ENCODE results near the gene CIB2. TPM values are rescaled to one million over a fixed set of nuclear protein-coding genes. Genes with fewer than 3 reads are reported as not detected.
"Not testable (repeated sequence)": the region's sequence is repeated elsewhere in the genome, so short reads cannot be mapped to it uniquely, and the experiment has no call there.

CIB2 gene
- total and polyA plus RNA-seq, 4 donors: 18.2 to 81.4 (median 46.5) TPM

DNA sequence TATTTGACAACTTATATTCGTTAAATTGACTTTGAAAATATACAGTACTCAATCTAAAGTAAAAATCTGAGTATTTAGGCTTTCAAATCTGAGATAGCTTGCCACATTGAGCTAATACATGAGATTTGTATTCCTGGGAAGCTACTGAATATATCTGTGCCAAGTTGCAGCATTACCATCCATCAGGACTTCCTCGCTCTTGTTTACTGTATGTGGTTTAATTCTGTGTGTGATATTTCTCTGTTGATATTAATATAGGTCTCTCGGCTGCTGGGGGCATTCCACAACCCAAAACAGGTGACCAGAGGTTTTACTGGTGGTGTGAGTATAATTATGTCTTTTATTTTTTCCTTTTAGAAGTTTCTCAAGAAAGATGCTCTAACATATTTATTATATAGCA, 23.7 kb upstream of the CIB2 start:
- Histone ChIP-seq H3K27ac (ENCODE audit: low read depth, low read length) (no peak overlapping the region), H3K36me3 (ENCODE audit: control insufficient read depth, insufficient read depth, low read length) (peaks cover 13% of the 10 kb centered on the region), H3K27me3 (ENCODE audit: control insufficient read depth, insufficient read depth, low read length) (no peaks in the 10 kb centered on the region), H3K4me1 (ENCODE audit: control insufficient read depth, insufficient read depth, low read length) (peaks cover 4% of the 10 kb centered on the region), H3K9me3 (ENCODE audit: control insufficient read depth, insufficient read depth, low read length) (no peaks in the 10 kb centered on the region), H3K4me3 (ENCODE audit: low read depth, low read length) (no peak overlapping the region)
- no CpG with 5 or more reads among the region's 3 CpGs for WGBS (ENCODE audit: insufficient coverage)
- no peak for DNase-seq (ENCODE audit: low read depth in 4 of 6, low spot score in 6 of 6)

DNA sequence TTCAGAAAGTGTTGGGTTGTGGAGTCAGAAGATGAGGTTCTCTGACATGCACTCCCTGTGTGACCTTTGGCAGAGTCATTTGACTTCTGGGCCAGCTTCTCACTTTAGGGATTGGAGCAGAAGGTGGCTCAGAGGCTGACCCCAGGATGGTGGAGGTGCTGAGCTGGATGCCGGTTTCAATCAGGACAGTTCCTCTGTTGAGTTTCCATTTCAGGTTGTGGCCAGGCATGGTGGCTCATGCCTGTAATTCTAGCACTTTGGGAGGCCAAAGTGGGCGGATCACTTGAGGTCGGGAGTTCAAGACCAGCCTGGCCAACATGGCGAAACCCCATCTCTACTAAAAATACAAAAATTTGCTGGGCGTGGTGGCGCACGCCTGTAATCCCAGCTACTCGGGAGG, 19.8 kb upstream of the CIB2 start:
- H3K36me3 ChIP-seq (ENCODE audit: control insufficient read depth, insufficient read depth, low read length); H3K27me3 ChIP-seq (ENCODE audit: control insufficient read depth, insufficient read depth, low read length); H3K4me3 ChIP-seq (ENCODE audit: low read depth, low read length); DNase-seq (ENCODE audit: low read depth in 4 of 6, low spot score in 6 of 6); H3K27ac ChIP-seq (ENCODE audit: low read depth, low read length); H3K9me3 ChIP-seq (ENCODE audit: control insufficient read depth, insufficient read depth, low read length): not testable (repeated sequence)
- 98% methylated on average over 7 of the region's 8 CpGs for WGBS (ENCODE audit: insufficient coverage)
- H3K4me1 ChIP-seq (ENCODE audit: control insufficient read depth, insufficient read depth, low read length): peaks cover 16% of the 10 kb centered on the region

DNA sequence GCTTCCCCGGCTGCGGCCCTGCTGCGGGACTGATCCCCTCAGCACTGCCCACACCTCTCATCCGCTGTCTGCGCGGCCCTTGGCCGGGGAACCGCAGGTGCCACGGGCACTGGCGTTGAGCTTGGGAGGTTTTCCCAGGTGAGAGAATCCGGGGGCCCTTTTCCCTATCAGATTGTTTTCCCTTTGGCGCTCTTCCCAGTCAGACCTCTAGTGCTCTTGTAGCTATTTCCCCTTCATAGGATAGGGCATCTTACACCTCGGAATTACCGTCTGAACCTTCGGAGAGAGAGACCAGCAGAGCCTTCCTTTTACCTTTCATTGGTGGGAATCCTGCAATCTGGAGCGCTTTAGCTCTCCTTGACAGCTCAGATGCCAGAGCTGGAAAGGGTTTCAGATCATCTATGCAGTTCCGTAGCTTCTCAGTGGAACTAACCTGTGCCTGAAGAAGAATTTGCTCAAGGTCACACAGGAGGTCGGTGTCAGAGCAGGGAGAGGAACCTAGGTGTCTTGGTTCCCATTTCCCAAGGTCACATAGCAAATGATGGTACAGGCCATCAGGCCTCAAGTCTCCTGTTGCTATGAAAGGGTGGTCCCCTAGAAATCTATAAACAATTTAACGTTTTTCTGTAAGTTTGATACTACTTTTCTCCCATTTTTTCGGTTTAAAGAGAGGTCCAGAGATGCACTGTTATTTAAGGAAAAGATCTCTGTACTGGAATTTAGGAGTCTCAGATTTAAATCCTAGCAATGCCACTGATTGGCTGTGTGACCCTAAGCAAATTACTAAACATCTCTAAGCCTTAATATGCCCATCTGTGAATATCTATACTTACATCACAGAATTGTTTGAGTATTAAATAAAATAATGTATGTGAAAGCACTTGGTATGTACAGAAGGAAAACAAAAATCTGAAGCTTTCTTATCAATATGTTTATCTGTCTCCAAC, 18.8 kb upstream of the CIB2 start:
- peak in 2 of 6 donors; percentile 54 to 65 for DNase-seq (ENCODE audit: low read depth in 4 of 6, low spot score in 6 of 6)
- Histone ChIP-seq H3K27ac (ENCODE audit: low read depth, low read length) (peak overlapping the region; percentile 16), H3K4me1 (ENCODE audit: control insufficient read depth, insufficient read depth, low read length) (peaks cover 16% of the 10 kb centered on the region)

DNA sequence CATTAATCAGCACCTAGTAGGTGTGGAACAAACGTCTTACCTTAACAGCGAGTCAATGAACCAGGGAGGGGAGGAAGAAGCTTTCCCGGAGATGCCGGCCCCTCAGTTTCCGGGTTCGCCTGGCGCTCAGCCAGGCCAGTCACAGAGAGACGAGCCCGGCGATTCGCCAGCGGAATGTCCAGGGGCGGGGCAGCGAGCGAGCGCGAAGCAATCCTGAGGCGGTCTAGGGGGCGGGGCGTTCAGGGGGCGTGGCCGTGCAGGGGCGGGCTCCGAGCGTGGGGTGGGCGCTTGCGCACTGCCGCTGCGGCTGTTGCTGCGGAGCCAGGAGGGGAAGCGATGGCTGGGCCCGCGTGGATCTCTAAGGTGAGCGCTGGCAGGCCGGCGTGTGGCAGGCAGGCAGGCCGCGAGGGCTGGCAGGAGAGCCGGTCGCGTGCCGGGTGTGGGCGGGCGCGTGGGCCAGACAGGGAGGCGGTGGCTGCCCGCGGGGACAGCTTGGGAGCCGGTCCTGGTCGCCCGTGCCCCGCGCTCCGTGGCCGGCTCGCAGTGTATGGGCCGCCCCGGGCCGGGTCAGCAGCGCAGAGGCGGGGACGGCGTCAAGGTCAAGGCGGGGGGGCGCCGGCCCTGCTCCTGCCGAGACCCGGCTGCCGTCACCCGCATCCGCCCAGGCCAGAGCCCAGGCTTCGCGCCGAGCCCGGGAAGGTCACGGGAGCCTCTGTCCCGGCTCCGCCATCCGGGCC, 18.0 kb upstream of the CIB2 start, which contains the start of gene IDH3A:
Gene IDH3A, plus strand, starts transcription at position 295 of the 737 bp plus-strand sequence. Its CDS starts 42 bp downstream, at position 337.
- H3K4me3 ChIP-seq (ENCODE audit: low read depth, low read length): peak within 1 kb of the TSS; percentile 61
- no peaks in the 10 kb centered on the region for H3K9me3 ChIP-seq (ENCODE audit: control insufficient read depth, insufficient read depth, low read length)
- H3K27ac ChIP-seq (ENCODE audit: low read depth, low read length): peak within 1 kb of the TSS; percentile 16
- WGBS (ENCODE audit: insufficient coverage): under 1% methylated on average over 79 of the region's 79 CpGs
- DNase-seq (ENCODE audit: low read depth in 4 of 6, low spot score in 6 of 6): peak; percentile 95 to 99 (median 98)
- H3K36me3 ChIP-seq (ENCODE audit: control insufficient read depth, insufficient read depth, low read length): no peaks in the 10 kb centered on the region
- H3K27me3 ChIP-seq (ENCODE audit: control insufficient read depth, insufficient read depth, low read length): no peaks in the 10 kb centered on the region
- H3K4me1 ChIP-seq (ENCODE audit: control insufficient read depth, insufficient read depth, low read length): peaks cover 16% of the 10 kb centered on the region

More for the DNA sequence above, 18.8 kb upstream of the CIB2 start:
- Histone ChIP-seq H3K27me3 (ENCODE audit: control insufficient read depth, insufficient read depth, low read length) (no peaks in the 10 kb centered on the region), H3K36me3 (ENCODE audit: control insufficient read depth, insufficient read depth, low read length) (no peaks in the 10 kb centered on the region), H3K9me3 (ENCODE audit: control insufficient read depth, insufficient read depth, low read length) (no peaks in the 10 kb centered on the region), H3K4me3 (ENCODE audit: low read depth, low read length) (peak overlapping the region; percentile 51)
- WGBS (ENCODE audit: insufficient coverage): 5% methylated on average over 18 of the region's 20 CpGs

DNA sequence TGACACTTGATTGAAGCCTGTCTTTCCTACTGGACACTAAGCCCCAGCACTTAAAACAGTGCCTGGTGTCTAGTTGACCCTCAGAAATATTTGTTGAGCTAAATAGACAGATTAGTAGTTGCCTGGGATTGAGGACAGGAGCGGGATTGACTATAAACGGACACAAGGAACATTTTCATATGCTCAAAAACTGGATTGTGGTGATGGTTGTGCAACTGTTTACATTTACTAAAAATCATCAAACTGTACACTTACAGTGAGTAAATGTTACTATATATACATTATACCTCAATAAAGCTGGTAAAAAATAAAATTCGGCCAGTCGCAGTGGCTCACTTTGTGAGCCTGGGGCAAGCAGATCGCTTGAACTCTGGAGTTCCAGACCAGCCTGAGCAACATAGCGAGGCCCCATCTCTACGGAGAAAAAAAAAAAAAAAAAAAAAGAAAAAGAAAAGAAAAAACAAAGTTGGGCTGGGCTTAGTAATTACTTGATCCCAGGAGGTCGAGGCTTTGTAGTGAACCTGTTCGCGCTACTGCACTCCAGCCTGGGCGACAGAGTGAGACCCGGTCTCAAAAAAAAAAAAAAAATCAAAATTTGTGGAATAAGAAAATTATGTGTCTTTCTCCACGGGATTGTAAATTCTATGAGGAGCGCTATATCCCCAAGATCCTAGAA, 17.3 kb upstream of the CIB2 start:
- 12% methylated on average over 5 of the region's 14 CpGs for WGBS (ENCODE audit: insufficient coverage)
- H3K36me3 ChIP-seq (ENCODE audit: control insufficient read depth, insufficient read depth, low read length): no peaks in the 10 kb centered on the region
- peak overlapping the region; percentile 61 for H3K4me3 ChIP-seq (ENCODE audit: low read depth, low read length)
- peak in 1 of 6 donors; percentile 10 for DNase-seq (ENCODE audit: low read depth in 4 of 6, low spot score in 6 of 6)
- H3K27me3 ChIP-seq (ENCODE audit: control insufficient read depth, insufficient read depth, low read length): no peaks in the 10 kb centered on the region
- H3K27ac ChIP-seq (ENCODE audit: low read depth, low read length): no peak overlapping the region
- peaks cover 16% of the 10 kb centered on the region for H3K4me1 ChIP-seq (ENCODE audit: control insufficient read depth, insufficient read depth, low read length)
- no peaks in the 10 kb centered on the region for H3K9me3 ChIP-seq (ENCODE audit: control insufficient read depth, insufficient read depth, low read length)

DNA sequence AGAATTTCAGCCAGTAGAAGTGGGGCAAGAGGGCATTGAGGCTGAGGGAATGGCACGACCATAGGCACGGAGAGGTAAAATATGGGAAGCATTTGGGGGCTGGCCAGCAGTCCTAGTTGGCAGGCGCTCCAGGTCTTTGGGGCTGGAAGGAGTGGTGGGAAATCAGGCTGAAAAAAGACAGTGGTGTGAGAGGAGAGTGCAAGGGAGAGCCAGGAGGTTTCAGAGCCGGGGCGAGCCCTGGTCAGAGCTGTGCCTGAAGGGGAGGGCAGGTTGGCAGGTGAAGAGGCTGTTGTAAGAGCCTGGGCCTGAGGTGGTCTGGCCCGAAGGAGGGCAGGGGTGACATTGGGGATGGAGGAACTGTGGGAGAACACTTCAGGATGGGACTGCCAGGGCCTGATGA, 16.3 kb upstream of the CIB2 start:
- Histone ChIP-seq H3K4me1 (ENCODE audit: control insufficient read depth, insufficient read depth, low read length) (peaks cover 16% of the 10 kb centered on the region), H3K4me3 (ENCODE audit: low read depth, low read length) (no peak overlapping the region), H3K9me3 (ENCODE audit: control insufficient read depth, insufficient read depth, low read length) (no peaks in the 10 kb centered on the region), H3K27ac (ENCODE audit: low read depth, low read length) (no peak overlapping the region), H3K36me3 (ENCODE audit: control insufficient read depth, insufficient read depth, low read length) (no peaks in the 10 kb centered on the region), H3K27me3 (ENCODE audit: control insufficient read depth, insufficient read depth, low read length) (no peaks in the 10 kb centered on the region)
- 68% methylated on average over 6 of the region's 6 CpGs for WGBS (ENCODE audit: insufficient coverage)
- peak in 1 of 6 donors; percentile 20 for DNase-seq (ENCODE audit: low read depth in 4 of 6, low spot score in 6 of 6)

DNA sequence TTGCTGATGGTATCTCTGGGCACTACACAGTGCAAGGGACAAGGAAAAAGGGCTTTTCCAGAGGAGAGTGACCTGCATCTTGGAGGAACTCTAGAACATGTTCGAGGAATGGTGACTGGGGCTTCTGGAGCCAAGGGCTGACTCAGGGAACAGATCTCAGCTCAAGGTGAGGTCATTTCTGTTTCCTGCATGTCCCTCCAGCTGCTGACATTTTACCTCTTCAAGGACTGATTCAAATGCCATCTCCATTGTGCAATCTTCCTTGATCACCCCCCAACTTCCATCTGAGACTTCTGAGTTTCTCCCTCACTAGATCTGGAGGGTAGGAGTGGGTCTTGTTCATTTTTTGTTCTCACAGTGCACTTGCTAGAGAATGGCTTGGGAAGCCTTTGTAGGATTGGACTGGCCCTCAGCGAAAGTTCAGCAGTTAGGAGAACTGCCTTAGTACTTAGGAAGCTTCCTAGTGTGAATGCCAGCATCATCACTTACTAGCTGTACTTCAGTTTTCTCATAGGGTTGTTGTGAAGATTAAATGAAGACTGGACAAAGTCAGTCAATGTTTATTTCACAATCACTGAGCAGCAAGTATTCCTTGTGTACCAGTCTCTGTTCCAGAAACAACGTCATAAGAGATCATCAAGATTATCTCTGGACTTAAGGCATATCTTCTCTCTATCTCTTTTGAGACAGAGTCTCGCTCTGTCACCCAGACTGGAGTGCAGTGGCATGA, 15.3 kb upstream of the CIB2 start:
- H3K4me3 ChIP-seq (ENCODE audit: low read depth, low read length): no peak overlapping the region
- no peaks in the 10 kb centered on the region for H3K27me3 ChIP-seq (ENCODE audit: control insufficient read depth, insufficient read depth, low read length)
- no peaks in the 10 kb centered on the region for H3K9me3 ChIP-seq (ENCODE audit: control insufficient read depth, insufficient read depth, low read length)
- H3K36me3 ChIP-seq (ENCODE audit: control insufficient read depth, insufficient read depth, low read length): no peaks in the 10 kb centered on the region
- DNase-seq (ENCODE audit: low read depth in 4 of 6, low spot score in 6 of 6): no peak
- peaks cover 16% of the 10 kb centered on the region for H3K4me1 ChIP-seq (ENCODE audit: control insufficient read depth, insufficient read depth, low read length)
- WGBS (ENCODE audit: insufficient coverage): 88% methylated on average over 4 of the region's 4 CpGs
- no peak overlapping the region for H3K27ac ChIP-seq (ENCODE audit: low read depth, low read length)

DNA sequence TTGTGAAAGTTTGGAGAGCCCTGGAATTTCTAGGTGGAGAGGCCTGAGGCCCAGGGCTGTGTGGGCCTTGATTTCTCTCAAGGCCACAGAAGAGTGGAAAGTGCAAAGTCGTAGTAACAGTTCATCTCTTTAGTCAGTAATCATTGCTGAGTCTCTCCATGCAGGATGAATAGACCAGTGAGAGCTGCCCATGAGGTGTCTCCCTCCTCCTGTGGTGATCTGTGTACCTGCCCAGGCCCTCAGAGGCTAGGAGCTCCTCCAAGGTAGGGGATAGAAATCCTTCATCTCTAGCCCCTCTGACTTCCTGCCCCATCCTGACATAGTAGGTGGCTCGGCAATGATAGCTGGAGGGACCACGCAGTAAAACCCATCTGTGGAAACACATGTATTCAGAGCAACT, 11.1 kb upstream of the CIB2 start:
- 100% methylated on average over 2 of the region's 3 CpGs for WGBS (ENCODE audit: insufficient coverage)
- no peaks in the 10 kb centered on the region for H3K36me3 ChIP-seq (ENCODE audit: control insufficient read depth, insufficient read depth, low read length)
- peaks cover 2% of the 10 kb centered on the region for H3K4me1 ChIP-seq (ENCODE audit: control insufficient read depth, insufficient read depth, low read length)
- no peaks in the 10 kb centered on the region for H3K27me3 ChIP-seq (ENCODE audit: control insufficient read depth, insufficient read depth, low read length)
- no peaks in the 10 kb centered on the region for H3K9me3 ChIP-seq (ENCODE audit: control insufficient read depth, insufficient read depth, low read length)
- no peak for DNase-seq (ENCODE audit: low read depth in 4 of 6, low spot score in 6 of 6)
- H3K4me3 ChIP-seq (ENCODE audit: low read depth, low read length): no peak overlapping the region
- no peak overlapping the region for H3K27ac ChIP-seq (ENCODE audit: low read depth, low read length)

DNA sequence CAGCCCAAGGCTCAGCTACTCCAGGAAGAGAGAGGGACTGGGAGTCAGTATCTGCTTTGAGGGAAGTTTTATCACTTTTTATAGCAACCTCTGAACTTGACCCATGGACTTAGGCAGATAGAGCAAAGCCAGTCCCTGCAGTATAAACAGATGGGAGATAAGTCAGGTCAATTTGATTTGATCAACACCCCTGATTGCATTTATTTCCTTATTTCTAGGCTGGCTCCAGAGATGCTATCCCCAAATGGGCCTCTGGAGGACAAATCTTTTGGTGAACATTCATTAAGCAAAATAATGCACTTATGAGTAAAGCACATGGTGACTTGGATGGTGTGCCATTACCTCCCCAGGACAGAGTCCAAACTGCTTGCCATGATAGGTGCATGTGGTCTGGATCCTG, 9.0 kb upstream of the CIB2 start:
- H3K27me3 ChIP-seq (ENCODE audit: control insufficient read depth, insufficient read depth, low read length): no peaks in the 10 kb centered on the region
- DNase-seq (ENCODE audit: low read depth in 4 of 6, low spot score in 6 of 6): no peak
- no peaks in the 10 kb centered on the region for H3K9me3 ChIP-seq (ENCODE audit: control insufficient read depth, insufficient read depth, low read length)
- H3K27ac ChIP-seq (ENCODE audit: low read depth, low read length): no peak overlapping the region
- H3K36me3 ChIP-seq (ENCODE audit: control insufficient read depth, insufficient read depth, low read length): no peaks in the 10 kb centered on the region
- H3K4me1 ChIP-seq (ENCODE audit: control insufficient read depth, insufficient read depth, low read length): no peaks in the 10 kb centered on the region
- no peak overlapping the region for H3K4me3 ChIP-seq (ENCODE audit: low read depth, low read length)

Data from spinal cord (tissue), 10 donors.